Hindlimb muscle (tissue), 1 donor: Measurements from ENCODE around the gene PRRC2C. TPM values are rescaled to one million over a fixed set of nuclear protein-coding genes. Genes with fewer than 3 reads are reported as not detected.
"Not testable (repeated sequence)": the region's sequence is repeated elsewhere in the genome, so short reads cannot be mapped to it uniquely, and the experiment has no call there.

Experiments
- DNase-seq: peaks from one replicate; pipeline ENCODE4 v3.0.0-alpha.2; 2013
- polyA plus RNA-seq: library from polyadenylated mRNA; unstranded; fragments of 120-200 nt; gene quantifications from one replicate; pipeline ENCODE4 v1.2.1, GENCODE V29; 2013; ENCODE audit not compliant: insufficient read length

PRRC2C gene
- polyA plus RNA-seq, 1 donor = 62.1 TPM

DNA sequence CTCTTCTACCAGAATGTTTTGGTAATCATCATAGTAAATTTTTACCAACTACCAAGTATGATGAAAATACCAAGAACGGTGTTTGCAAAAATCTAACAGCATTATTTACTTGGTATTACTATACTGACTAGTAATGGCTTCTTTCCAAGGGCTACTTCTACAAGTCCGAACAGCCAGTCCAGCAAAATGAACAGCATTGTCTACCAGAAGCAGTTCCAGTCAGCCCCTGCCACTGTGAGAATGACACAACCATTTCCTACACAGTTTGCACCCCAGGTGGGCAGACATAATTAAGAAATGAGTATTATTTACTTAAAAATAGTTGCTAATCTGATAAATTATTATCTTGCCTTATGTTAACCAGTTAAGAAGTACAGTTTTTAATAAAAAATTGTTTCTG, 102.9 kb downstream of the PRRC2C start:
- no peak for DNase-seq

DNA sequence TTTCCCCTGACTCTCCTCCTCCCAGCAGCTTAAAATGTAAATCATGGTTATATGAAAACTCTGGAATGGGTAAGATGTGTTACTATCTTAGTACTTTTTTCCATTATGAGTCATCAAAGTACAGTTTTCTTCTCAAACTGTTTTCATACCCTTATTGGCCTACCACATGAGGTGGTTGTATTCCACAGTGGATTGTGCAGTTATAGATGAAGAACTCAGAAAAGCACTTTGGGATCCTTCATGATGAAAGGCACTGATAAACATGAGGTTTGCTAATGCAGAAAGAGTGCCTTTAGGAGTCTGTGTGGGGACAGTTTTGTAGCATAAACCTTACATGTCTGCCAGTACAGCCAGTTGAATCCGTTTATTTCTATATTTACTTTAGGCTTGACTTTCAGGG, 104.7 kb downstream of the PRRC2C start:
- DNase-seq = no peak

DNA sequence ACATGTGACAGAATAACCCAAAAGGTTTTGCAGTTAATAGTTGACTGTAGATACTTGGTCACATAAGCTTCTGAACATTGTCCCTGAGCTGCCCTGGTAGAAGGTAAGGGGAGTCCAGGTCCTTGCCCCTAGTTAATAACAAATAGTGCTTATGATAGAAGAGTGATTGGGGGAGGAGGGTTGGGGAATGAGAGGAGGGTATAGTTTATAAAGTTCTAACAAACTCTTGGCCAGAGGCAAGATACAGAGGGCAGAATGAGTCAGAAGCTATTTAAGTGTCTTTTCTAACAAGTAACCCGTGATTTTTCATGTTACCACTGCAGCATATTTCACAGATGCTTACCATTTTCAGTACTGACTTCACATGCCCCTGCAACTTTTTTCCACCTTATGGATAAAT, 110.0 kb downstream of the PRRC2C start:
- DNase-seq = no peak

DNA sequence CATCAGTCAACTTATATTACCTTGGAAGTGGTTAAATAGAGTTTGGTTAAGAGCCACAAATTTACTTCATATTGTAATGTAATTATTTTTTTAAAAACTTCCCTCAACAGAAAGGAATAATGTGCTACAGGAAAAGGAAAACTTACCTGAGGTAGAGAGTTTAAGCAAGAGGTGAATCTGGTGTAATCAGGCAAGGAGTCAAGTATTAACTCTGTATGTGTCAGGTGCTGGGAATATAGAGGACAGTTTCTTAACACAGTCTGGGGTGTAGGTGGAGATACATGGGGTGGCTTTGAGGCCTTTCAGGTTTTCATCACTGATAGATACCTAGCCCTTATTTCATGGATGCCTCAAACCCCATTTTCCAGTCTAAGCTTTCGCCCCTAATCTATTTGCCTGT, 110.8 kb downstream of the PRRC2C start:
- no peak for DNase-seq

DNA sequence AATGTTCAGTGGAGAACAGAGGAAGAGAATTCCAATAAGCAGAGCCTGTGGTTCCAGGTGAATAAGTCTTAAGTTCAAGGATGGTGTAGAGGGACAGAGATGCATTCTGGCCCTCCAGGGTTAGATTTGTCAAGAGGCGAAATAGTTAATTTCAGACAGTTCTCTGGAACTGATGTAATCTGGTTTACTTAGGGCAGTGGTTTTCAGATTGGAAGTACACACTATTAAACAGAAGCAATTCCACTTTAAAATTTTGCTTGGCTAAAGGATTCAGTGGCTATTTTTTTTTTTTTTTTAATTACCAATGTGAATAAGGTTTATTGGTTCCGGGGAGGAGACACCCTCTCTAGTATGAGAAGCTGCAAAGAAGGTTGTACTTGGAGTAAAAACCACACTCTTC, 111.4 kb downstream of the PRRC2C start:
- no peak for DNase-seq

DNA sequence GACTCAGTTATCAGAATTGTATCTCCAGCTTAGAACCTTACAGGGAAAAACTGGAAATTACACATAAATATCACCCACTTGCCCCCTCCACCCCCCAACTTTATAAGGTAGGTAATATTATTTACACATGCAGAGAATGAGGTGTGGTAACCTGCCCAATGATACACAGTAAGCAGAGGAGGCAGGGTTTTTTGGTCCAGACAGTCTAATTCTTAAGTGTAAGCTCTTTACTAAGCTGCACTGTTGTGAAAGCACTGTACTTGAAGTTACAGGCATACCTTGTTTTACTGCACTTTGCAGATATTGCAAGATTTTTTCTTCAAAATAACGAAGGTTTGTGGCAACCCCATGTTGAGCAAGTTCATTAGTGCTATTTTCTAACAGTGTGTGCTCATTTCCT, 111.9 kb downstream of the PRRC2C start:
- no peak for DNase-seq

DNA sequence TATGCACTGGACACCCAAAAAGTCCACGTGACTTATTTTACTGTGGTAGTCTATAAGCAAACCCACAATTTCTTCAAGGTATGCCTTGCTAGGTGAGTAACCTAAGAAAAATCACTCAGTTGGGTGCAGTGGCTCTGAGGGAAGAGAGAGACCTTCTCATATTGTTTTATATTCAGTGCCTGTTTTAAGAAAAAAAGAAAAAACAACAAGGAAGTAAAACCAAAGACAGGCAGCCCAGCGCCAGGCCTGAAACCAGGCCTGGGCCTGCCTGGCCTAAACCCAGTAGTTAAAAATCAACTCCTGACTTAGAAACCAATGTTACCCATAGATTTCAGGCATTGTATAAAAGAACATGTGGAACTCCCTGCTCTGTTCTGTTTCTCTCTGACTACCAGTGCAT, 115.0 kb downstream of the PRRC2C start:
- not testable (repeated sequence) for DNase-seq

DNA sequence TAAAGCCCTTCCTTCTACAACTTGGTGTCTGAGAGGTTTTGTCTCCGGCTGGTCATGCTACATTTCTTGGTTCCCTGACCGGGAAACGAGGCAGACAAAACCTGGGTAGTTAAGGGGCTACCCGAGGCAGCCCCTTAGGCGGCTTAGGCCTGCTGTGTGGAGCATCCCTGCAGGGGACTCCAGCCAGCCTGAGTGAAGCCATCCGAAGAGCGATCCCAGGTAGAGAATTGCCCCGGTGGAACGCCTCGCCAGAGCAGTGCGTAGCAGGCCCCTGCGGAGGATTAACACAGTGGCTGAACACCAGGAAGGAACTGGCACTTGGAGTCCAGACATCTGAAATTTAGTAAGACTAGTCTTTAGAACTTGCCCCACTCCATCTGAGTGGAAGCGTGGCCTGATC, 115.5 kb downstream of the PRRC2C start:
- no peak for DNase-seq

DNA sequence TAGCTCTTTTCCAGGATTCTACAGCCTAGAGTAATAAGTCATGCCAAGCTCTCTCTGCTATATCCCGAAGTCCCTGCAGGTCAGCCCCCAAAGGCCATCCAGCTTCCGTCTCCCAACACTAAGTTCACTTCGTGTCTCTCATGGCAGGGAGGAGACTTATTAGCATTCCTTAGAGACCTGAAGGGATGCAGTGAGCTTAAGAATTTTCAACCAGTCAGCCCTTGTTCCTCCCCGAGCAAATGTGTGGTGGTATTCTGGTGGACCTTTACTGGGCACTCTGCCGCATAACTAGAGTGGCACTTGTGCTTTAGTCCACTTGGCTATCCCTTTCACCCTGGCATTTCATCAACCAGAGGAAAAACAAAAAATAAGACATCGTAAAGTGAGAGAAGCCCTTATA, 117.7 kb downstream of the PRRC2C start:
- DNase-seq = not testable (repeated sequence)

DNA sequence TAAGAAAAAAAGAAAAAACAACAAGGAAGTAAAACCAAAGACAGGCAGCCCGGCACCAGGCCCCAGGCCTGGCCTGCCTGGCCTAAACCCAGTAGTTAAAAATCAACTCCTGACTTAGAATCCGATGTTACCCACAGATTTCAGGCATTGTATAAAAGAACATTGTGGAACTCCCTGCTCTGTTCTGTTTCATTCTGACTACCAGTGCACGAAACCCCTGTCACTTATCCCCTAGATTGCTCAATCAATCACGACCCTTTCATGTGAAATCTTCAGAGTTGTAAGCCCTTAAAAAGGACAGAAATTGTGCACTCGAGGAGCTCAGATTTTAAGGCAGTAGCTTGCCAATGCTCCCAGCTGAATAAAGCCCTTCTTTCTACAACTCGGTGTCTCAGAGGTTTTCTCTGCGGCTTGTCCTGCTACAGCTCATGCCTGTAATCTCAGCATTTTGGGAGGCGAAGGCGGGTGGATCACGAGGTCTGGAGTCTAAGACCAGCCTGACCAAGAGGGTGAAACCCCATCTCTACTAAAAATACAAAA, 121.1 kb downstream of the PRRC2C start:
- DNase-seq = no peak

DNA sequence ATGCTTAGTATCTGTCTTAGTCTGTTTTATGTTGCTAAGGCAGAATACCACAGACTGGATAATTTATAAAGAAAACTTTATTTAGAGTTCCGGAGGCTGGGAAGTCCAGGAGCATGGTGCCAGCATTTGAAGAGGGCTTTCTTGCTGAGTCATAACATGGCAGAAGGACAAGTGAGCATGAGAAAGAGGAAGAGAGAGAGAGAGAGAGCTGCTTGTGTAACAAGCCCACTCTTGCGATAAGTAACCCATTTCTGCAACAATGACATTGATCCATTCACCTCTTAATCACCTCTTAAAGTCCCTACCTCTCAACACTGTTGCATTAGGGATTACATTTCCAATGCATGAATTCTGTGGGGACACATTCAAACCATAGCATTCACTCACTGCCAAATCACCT, 125.1 kb downstream of the PRRC2C start:
- no peak for DNase-seq

DNA sequence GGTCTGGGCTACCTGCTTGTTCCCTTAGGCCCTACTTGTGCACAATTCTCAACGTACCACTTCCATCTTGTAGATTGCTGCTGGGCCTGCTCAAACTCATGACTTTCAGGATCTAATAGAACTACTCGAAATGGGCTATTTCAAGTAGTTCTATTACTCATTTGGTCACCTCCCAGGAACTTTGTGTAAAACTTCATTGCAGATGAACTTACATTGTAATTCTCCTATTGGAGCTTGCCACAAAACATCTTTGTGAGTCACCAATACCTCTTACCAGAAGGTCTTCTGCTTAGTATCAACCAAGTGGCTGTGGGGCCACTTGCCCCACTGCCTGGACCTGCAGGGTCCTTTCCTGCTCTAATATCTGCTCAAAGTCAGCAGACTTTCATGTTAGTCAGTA, 126.0 kb downstream of the PRRC2C start:
- DNase-seq = no peak

DNA sequence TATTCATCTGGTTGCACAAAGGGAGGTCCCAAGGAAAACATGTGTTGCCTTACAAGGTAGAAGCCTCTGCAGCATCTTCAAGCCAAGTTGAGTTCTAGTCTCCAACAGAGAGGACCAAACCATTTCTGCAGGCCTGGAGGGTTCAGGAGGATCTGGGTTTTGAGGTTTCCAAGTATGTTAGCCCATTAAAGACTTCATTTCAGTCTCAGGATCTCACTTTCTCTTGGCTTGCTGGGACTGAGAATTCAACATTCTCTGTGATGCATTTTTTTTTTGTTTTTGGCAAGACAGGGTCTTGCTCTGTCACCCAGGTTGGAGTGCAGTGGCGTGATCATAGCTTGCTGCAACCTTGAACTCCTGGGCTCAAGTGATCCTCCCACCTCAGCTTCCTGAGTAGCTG, 128.0 kb downstream of the PRRC2C start:
- DNase-seq = no peak

DNA sequence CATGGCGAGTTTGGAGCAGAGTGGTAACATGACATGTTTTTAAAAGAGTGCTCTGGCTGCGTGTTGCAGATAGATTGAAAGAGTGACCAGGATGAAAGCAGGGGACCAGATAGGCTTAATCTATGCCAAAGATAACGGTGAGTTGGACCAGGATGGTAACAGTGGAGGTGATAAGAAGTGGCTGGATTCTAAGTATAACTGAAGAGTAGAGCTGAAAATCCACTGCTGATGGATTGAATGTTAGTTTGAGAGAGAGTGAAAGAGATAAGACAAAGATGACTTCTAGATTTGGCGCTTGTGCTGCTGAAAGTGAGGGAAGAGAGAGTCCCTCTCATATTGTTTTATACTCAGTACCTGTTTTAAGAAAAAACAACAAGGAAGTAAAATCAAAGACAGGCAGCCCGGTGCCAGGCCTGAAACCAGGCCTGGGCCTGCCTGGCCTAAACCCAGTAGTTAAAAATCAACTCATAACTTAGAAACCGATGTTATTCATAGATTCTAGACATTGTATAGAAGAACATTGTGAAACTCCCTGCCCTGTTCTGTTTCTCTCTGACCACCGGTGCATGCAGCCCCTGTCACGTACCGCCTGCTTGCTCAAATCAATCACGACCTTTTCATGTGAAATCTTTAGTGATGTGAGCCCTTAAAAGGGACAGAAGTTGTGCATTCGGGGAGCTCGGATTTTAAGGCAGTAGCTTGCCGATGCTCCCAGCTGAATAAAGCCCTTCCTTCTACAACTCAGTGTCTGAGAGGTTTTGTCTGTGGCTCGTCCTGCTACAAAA, 130.0 kb downstream of the PRRC2C start:
- DNase-seq = not testable (repeated sequence)

DNA sequence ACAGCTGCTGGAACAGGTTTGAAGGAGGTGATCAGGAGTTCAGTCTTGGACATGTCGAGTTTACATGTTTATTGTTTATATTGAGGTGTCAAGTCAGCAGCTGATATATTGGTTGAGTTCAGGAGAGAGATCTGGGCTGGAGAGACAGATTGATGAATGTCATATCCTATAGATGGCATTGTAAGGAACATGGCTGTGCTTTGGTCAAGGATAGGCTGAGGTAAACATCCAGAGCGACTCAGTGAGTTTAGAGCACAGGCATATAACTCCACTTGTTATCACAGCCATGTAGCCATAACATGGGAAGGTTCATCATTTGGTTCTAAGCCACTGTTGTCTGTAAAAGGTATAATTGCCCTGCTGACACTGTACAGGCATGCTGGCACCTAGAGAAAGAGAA, 131.3 kb downstream of the PRRC2C start:
- no peak for DNase-seq

DNA sequence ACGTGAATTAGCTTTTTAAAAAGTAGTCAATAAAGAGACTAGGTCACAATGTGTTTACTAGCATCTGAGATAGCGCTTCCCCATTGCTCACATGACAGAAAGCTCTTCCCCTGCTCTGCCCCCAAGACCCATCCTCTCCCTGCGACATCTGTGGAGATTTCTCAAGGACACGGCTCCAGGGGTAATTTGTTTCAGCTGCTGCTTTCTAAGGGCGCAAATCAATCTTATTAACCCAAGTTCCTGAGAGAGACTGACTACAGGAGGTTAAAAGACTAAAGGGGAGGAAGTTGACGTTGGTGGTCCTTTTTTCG, 136.8 kb downstream of the PRRC2C start, which contains the start of gene MYOCOS:
TSS of gene MYOCOS (plus strand) at position 92 of the 311 bp plus-strand sequence. CDS start 1,641 bp downstream, outside the sequence.
- DNase-seq = no peak

DNA sequence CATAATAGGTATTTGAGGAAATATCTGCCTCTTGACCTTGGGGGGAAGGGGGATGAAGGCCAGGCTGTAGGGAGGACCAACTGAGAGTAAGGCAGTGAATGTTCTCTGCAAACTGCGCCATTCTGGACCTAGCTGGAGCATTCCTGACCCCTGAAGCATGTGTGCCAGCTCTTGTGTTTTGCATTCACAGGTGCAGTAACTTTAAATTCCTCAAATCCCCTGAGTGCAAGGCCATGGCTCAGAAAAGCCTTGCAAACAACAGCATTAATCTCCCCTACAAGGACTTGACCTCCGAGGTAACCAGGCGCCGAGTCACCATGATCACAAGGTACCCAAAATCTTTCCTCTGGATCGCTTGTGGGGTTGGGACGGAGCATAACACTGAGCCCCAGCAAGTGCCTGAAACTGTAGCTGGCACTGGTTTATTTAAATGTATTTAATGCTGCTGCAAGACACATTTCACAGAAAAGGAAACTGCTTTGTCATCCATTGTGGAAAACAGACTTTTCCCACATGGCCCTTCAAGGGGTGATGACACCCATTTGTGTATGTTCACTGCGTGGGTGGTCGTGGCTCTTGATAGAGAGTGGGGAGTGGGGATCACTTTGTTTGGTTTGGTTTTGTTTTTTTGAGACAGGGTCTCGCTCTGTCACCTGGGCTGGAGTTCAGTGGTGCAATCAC, 138.5 kb downstream of the PRRC2C start:
- DNase-seq = no peak

DNA sequence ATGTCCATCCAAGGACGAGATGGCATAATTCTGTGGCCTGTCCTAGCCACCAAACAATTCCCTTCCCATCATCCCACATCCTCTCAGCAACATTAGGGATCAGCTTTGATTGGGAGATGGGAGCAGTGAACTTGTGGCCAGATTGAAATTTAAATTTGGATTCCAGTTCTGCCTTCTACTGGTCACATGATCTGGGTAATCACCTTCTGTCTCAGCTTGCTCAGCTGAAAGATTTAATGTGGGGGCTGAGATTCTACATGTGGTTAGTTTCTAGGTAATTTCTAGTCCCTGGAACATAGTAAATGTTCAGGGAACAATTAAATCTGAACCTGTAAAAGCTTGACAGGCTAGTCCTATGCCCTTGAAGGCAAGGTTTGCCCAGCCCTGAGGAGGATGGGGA, 139.9 kb downstream of the PRRC2C start:
- no peak for DNase-seq

DNA sequence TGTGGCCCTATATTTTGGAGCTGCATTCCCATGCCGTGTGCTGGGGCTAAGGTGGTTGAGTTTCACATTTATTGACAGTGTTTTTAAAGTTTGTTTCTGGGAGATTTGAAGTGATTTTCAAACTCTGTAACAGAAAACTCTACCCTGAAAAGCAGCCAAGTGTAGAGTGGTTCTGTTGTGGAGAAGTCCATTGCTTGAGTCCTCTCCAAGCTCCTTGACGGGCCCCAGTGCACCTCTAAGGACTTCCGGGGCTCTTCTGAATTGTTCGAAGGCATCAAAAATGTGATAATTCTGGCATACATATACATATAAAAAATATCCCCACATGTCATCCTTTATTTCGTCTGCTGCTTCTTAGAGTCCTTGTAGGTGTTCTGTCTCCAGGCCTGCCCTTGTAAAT, 141.7 kb downstream of the PRRC2C start:
- DNase-seq = no peak

DNA sequence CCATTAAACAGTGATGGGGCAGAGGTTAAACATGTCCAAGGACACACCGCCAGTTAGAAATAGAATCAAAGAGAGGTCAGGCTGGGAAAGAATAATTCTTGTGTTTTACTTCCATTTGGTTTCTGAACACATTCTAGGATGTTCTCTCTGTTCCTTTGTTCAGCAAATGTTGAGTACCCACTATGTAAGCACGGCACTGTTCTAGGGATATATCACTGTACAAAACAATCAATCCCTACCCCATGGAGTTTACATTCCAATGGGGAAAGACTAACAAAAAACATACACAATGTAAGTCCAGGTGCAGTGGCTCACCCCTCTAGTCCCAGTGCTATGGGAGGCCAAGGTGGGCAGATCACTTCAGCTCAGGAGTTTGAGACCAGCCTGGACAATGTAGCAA, 142.9 kb downstream of the PRRC2C start:
- DNase-seq = no peak

DNA sequence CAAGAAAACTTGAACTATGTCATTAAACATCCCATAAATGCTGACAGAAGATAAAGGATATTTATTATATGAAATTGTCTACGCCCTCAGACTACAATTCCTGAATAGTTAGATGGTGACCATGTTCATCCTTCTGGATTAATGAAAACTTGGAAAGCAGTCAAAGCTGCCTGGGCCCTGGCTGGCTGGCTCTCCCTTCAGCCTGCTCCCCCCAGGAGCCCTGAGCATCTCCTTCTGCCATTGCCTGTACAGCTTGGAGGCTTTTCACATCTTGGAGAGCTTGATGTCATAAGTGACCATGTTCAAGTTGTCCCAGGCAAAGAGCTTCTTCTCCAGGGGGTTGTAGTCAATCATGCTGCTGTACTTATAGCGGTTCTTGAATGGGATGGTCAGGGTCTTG, 150.3 kb downstream of the PRRC2C start:
- DNase-seq = no peak

DNA sequence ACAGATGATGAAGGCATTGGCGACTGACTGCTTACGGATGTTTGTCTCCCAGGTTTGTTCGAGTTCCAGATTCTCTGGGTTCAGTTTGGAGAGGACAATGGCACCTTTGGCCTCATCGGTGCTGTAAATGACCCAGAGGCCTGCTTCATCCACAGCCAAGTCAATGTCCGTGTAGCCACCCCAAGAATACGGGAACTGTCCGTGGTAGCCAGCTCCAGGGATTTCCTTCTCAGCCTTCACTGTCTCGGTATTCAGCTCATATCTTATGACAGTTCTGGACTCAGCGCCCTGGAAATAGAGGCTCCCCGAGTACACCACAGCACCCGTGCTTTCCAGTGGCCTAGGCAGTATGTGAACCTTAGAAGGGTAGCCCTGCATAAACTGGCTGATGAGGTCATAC, 150.8 kb downstream of the PRRC2C start:
- no peak for DNase-seq

DNA sequence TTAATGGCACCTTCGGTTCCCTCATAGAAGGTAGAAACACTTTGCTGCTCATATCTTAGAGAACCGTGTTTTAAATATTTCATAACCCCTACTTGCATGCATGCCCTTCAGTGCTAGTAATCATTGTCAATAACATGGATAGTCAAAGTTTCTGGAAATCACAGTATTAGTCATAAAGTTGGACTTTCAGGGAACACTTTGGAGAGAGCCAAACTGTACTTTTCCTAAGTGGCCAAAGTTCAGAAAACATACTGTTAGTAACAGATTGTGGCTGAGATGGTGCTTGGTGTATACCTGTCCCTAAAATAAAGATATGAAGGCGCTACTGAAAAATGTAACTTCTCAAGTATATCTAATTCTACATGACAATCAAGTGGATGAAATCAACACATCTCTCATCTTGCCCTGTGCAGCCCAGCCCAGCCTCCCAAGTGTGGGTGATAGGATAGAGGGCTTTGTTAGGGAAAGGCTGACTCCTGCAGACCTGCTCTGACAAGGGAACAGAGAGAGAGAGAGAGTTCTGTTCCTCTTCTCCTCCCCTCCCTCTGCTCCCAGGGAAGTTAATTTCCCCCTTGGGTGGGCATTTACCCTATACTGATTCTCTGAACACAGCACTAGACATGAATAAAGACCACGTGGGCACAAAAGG, 152.7 kb downstream of the PRRC2C start:
- no peak for DNase-seq

DNA sequence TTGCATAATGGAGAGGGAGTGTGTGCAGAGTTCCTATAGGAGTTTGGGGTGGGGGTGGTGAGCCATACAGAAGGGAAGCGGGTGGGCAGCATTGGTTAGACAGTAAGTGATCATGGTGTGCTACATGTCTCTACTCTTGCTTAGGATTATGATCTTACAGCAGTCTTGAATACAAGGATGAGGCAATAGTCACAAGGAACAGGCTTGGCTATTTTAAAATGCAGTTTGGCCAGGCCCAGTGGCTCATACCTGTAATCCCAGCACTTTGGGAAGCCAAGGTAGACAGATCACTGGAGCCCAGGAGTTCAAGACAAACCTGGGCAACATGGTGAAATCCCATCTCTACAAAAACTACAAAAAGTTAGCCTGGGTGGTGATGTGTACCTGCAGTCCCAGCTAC, 154.9 kb downstream of the PRRC2C start:
- no peak for DNase-seq
